ENCODE results near the gene PTK6.
"Not testable (repeated sequence)": the region's sequence is repeated elsewhere in the genome, so short reads cannot be mapped to it uniquely, and the experiment has no call there.

The PTK6 gene

GRCh38 chr20:63527184-63527583 is 10.0 kb downstream of the PTK6 start:
- DNase-seq = no peak

GRCh38 chr20:63525971-63526370 is 11.2 kb downstream of the PTK6 start:
- no peak for DNase-seq

- no peak for DNase-seq
Observed at GRCh38 chr20:63525185-63525584, 12.0 kb downstream of the PTK6 start.

DNA sequence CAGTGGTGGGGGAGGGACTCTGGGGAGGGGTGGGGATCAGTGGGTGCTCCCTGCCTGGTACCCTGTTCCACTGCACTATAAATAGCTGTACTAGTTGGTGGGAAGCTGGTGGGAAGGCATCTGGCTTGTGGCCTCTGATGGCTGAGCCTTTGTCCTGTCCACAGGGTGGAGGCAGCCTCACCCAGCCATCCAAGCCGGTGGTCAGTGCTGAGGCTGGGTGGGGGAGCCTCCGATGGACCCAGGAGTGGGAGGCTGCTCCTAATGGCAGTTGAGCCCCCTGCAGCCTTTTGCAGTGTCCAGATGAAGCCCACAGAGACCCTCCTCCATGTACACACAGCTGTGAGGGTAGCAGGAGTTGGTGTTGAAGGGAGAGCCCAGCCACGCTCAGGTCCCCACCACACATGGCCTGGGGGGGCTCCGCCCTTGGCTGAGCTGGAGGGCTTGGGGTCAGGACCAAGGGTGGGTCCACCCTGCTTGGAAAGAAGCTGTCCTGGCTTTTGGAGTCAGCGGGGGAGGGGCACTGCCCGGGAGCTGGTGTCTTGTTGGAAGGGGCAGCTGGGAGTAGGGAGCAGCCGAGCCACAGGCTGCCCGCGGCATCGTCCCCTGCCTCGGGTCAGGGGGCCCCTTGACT is 14.1 kb downstream of the PTK6 start:
- DNase-seq = no peak

GRCh38 chr20:63522091-63522868 is 14.9 kb downstream of the PTK6 start:
- DNase-seq = no peak

DNA sequence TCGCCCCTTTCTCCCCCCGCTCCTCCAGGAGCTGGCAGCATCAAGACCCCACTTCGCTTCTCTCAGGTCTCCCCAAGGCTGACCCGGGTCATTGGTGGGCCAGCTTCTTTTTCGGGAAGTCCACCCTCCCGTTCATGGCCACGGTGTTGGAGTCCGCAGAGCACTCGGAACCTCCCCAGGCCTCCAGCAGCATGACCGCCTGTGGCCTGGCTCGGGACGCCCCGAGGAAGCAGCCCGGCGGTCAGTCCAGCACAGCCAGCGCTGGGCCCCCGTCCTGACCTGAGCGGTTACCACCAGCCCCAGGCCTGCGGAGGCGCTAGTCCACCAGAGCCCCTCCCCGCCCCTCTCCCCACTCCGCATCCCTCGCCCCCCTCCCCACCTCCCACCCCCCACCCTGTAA is 15.6 kb downstream of the PTK6 start:
- no peak for DNase-seq

- peak; percentile 50 to 65 for DNase-seq
Observed at GRCh38 chr20:63520934-63521601, 16.1 kb downstream of the PTK6 start.

DNA sequence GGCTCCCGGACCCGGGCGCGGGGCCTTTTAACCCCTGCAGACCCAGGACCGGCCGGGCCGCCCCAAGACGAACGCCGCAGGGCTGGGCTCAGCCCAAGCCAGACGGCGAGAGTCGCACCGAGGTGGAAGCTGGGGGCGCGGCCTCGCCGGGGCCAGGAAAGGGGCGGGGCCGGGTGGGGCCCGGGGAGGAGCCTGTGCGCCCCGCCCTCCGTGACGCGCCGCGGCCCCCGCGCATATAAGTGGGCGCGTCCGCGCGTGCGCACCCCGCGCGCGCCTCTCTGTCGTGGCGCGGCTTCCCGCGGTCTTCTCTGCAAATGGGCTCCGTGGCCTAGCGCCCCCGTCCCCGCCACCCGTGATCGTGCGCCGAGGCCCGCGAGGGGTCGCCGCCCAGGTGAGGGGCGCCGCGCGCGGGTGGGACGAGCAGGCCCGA is 16.7 kb downstream of the PTK6 start, which contains the start of gene PPDPF:
PPDPF (plus strand) TSS at position 262 of the 430 bp plus-strand sequence. CDS start 544 bp downstream, outside the sequence.
- peak; percentile 83 to 86 for DNase-seq

DNA sequence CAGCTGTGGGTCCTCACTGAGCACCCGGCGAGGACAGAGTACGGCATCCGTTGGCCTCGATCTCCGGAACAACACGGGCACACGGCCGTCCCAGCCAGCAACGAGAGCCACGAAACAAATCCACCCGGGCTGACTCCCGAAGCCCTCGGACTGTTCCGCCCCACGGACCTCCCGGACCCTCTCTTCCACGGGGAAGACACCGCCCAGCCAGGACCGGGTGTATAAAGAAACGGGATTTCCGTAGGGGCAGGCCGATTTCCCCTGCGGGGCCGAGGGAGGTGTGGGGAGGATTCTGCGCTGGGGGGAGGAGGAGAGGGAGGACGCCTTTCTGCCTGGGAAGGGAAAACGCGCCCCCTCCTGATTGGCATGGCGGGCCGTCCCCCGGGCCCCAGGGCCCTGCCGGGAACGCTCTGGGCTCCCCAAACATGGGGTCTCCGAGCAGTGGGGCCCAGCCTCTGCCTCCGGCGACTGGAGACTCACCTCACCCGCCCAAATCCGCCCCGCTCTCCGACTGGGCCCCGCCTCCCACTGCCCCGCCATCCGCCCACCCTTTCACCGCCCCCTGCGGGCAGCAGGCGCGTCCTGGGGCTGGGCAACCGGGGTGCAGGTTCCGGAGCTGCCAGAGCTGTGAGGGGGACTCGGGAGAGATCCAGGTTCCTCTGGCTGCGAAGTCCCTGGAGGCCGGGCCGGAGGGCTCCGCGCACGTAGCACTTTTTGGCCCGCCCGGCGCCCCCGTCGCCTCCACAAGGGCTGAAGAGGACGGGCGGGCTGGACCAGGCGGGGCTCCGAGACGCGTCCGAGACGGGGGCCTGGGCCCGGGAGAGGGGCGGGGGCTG is 17.3 kb downstream of the PTK6 start:
- peak; percentile 69 to 74 for DNase-seq

- no peak for DNase-seq
Observed at GRCh38 chr20:63518946-63519667, 18.1 kb downstream of the PTK6 start.

DNA sequence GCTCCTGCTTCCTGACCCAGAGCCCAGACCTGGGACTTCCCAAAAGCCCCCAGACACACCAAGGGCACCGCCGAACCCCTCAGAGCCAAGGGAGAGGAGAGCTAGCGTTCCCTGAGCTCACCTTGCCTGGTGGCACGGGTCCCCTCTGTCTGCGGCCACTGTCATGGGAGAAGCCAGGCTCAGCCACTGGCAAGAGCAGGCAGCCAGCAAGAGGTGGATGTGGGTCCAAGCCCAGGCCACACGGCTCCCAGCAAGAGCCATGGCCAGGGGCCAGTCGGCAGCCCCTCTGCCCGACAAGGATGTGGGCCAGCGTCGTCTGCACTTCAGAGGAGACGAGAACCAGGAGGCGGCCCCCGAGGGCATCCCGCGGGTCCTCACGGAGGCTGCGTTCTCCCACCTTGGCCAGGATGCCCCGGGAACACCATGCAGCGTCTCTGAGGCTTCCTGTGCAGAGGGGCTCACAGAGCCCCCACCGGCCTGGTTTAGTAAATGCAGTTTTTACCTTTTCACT is 18.8 kb downstream of the PTK6 start:
- no peak for DNase-seq

- no peak for DNase-seq
Observed at GRCh38 chr20:63517376-63518309, 19.5 kb downstream of the PTK6 start.

GRCh38 chr20:63514520-63514919 is 22.7 kb downstream of the PTK6 start:
- not testable (repeated sequence) for DNase-seq

DNA sequence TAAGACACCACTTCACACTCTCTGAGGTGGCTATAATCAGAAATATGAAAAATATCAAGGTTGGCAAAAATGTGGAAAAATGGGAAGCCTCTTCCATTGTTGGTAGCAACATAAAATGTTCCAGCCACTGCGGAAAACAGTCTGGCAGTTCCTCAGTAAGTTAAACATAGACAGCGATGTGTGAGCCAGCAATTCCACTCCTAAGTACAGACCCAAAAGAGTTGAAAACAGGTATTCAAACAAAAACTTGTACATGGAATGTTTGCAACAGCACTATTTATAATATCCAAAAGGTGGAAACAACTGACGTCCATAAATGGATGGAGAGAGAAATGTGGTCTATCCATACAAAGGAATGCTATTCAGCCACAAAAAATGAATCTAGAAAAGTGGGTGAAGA is 24.0 kb downstream of the PTK6 start:
- no peak for DNase-seq

DNA sequence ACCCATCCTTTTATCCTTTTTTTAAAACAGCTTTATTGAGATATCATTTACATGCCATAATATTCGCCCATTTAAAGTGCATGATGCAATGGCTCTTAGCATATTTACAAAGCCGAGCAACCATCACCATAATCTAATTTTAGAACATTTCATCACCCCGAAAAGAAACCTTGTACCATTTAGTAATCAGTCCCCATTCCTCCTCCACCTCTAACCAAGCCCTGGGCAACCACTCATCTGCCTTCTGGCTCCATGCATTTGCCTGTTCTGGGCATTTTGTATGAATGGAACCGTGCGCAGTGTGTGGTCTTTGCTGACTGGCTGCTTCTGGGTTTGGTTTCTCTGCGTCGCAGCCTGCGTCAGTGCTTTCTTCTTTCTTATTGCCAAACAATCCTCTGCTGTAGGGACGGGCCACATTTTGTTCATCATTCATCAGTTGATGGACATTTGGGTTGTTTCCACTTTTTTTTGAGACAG is 28.1 kb downstream of the PTK6 start:
- DNase-seq = no peak

DNA sequence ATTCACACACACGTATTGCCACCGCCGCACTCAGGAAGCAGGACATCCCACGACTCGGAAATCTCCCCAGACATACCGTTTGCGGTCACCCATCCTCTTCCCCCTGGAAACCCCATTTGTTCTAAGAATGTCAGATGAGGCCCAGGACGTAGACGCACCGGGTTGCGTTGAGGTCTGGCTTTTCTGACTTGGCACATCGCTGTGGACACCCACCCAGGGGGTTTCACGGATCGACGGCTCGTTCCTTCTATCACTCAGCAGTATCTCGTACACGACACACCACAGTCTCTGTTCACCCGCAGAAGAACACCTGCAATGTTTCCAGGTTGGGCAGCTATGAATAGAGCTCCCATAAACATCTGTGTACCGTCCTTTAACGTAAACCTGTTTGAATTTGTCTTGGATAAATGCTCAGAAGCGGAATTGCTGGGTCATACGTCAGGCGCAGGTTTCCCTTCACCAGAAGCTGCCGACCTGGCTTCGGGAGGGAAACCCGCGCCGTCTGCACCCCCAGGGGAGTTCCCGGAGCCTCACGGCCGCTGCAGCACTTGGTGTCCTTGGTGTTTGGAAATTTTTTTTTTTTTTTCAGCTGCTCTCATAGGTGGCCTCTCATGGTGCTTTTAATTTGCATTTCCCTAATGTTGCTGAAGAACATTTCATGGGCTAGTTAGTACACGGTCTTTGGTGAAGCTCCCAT is 29.0 kb downstream of the PTK6 start:
- no peak for DNase-seq

GRCh38 chr20:63507083-63507743 is 30.0 kb downstream of the PTK6 start:
- DNase-seq = no peak

DNA sequence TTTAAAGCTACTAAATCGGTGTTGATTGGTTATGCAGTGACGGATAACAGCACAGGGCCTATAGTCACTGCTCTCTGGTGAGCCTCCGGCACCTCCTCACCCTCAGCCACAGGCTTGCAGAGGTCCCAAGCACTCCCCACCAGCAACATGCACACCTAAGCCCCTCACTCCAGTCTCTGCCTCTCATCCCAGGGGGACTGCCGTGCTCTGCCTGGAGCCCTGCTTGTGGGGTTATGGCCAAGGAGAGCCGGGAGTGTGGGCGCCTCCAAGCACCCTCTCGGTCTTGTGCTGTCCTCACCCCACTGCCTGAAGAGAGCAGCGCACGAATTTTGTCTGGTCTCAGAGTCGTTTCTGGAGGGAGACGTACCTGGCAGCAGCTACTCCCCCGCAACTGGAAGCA is 31.5 kb downstream of the PTK6 start:
- no peak for DNase-seq

DNA sequence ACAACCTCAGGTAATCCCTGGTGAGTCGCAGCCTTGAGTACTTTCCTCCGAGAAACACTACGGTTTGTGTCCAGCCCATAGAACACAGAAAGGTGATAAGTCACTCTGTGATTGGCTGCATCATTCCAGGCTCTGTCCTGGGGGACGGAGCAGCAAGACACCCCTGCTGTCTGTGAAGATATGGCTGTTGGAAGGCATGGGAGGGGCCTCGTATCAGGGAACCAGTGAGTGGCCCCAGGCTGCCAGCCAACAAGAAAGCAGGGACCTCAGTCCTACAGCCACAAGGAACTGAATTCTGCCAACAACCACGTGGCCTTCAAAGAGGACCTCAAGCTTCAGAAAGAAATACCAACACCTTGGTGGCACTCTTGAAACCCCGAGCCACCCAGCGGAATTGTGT is 31.9 kb downstream of the PTK6 start:
- DNase-seq = no peak
